Measurements from ENCODE around the gene RALGAPA2. TPM values are rescaled to one million over a fixed set of nuclear protein-coding genes. Genes with fewer than 3 reads are reported as not detected.
"Not testable (repeated sequence)": the region's sequence is repeated elsewhere in the genome, so short reads cannot be mapped to it uniquely, and the experiment has no call there.

Gene RALGAPA2
- polyA plus RNA-seq, 1 donor from 2014 or later = 5.4 TPM

GRCh38 chr20:20547876-20548266 lies 164.6 kb downstream of the RALGAPA2 start:
- H3K27ac Mint-ChIP-seq = no peak overlapping the region
- H3K4me3 Mint-ChIP-seq = no peak overlapping the region
- no peaks in the 10 kb centered on the region for H3K27me3 Mint-ChIP-seq
- H3K36me3 Mint-ChIP-seq = peaks cover 7% of the 10 kb centered on the region
- H3K4me1 Mint-ChIP-seq = peaks cover 6 to 13% (median 11%) of the 10 kb centered on the region in 3 donors
- no peaks in the 10 kb centered on the region for H3K9me3 Mint-ChIP-seq

DNA sequence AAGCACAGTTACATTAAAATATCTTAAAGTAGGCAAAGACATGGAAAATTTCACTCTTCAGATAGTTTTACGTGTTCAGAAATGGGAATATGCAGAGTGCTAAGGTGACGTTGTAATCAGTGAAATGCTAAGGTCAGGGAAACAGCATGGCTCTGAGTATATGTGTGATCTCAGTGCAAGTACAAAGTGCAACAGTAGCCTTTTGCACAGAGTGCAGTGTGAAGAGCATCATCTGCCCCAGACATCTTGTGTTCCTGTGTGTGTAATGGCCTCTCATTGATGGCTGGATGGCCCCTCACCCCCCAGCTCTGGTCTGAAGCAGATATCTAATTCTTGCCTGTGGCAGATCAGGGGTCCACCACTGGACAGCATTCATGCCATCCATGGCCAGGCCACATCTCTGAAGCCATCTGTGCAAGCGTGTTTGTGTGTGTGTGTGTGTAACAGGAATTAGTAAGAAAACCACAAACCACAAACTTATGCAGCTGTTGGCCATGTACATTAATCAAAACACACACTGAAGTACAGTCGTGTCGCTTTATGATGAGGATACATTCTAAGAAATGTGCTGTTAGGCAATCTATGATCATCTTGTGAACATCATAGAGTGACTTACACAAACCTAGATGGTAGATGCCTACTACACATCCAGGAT lies 165.1 kb downstream of the RALGAPA2 start:
- Mint-ChIP-seq H3K27me3 (no peaks in the 10 kb centered on the region), H3K4me3 (peak overlapping the region in 1 of 4 donors; percentile 10), H3K27ac (no peak overlapping the region), H3K4me1 (peaks cover 6 to 13% (median 11%) of the 10 kb centered on the region in 3 donors), H3K9me3 (no peaks in the 10 kb centered on the region), H3K36me3 (peaks cover 7% of the 10 kb centered on the region)

- no peak overlapping the region for H3K27ac Mint-ChIP-seq
- H3K36me3 Mint-ChIP-seq = peaks cover 7% of the 10 kb centered on the region
- no peaks in the 10 kb centered on the region for H3K9me3 Mint-ChIP-seq
- no peaks in the 10 kb centered on the region for H3K27me3 Mint-ChIP-seq
- peak overlapping the region in 1 of 4 donors; percentile 17 for H3K4me3 Mint-ChIP-seq
- peaks cover 6 to 13% (median 11%) of the 10 kb centered on the region in 3 donors for H3K4me1 Mint-ChIP-seq
Observed at GRCh38 chr20:20546402-20546801, 166.0 kb downstream of the RALGAPA2 start.

- peaks cover 6 to 11% (median 10%) of the 10 kb centered on the region in 3 donors for H3K4me1 Mint-ChIP-seq
- H3K4me3 Mint-ChIP-seq, H3K27ac Mint-ChIP-seq, H3K9me3 Mint-ChIP-seq, H3K27me3 Mint-ChIP-seq: not testable (repeated sequence)
- H3K36me3 Mint-ChIP-seq = peaks cover 14% of the 10 kb centered on the region
Observed at GRCh38 chr20:20543348-20543747, 169.1 kb downstream of the RALGAPA2 start.

DNA sequence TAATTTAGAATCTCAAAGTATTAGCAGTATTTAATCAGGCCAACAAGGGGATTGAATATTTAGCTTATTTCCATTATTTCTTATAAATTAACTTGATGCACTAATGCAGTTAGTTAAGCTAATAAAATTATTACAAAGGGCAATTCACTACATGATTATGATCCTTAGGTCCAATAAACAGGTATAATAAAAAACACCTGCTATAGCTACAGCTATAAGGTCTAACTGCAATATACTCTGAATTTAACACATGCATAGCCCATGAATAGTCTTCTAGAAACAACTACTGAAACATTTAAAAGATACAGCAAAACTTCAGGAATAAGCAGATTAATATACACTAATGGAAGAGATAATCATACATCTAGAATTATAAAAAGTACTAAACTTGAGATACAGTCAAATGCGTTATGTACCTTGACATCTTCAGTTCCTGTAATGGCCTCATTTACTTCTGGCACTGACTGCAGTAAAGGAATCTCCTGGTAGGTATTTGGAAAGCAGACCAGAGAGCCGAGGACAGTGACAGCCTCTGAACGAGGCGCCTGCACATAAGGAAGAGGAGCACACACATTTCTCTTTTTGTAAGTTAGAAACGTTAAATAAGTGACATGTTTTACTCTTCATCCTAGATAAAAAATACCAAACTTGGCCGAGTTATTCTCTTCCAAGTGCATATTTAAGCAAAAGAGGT lies 176.1 kb downstream of the RALGAPA2 start:
- no peak overlapping the region for H3K4me3 Mint-ChIP-seq
- H3K9me3 Mint-ChIP-seq = no peaks in the 10 kb centered on the region
- H3K36me3 Mint-ChIP-seq = peaks cover 28% of the 10 kb centered on the region
- no peak overlapping the region for H3K27ac Mint-ChIP-seq
- peaks cover 0 to 2% (median 0%) of the 10 kb centered on the region in 3 donors for H3K4me1 Mint-ChIP-seq
- H3K27me3 Mint-ChIP-seq = no peaks in the 10 kb centered on the region

DNA sequence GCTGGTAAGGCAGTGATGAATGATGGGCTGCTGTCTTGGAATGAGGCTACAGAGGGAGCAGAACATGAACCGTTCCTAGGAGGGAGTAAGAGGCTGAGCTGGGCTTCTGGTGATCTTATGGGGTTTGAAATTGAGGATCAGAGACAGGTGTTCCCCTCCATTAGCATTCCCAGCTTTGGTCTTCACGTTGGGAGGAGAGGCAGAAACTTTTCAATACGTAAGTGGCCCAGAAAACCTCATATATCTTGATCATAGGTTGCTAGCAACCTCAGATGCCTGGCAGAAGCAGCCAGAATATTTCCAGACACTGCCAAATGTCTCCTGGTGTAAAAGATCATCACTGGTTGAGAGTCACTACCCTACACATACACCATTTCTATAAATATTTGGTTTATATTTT lies 177.4 kb downstream of the RALGAPA2 start:
- Mint-ChIP-seq H3K4me1 (peaks cover 0 to 2% (median 0%) of the 10 kb centered on the region in 3 donors), H3K4me3 (no peak overlapping the region), H3K27ac (no peak overlapping the region), H3K27me3 (no peaks in the 10 kb centered on the region), H3K9me3 (no peaks in the 10 kb centered on the region), H3K36me3 (peaks cover 28% of the 10 kb centered on the region)

GRCh38 chr20:20531283-20531682 lies 181.2 kb downstream of the RALGAPA2 start:
- Mint-ChIP-seq H3K27ac (no peak overlapping the region), H3K27me3 (no peaks in the 10 kb centered on the region), H3K36me3 (peaks cover 18% of the 10 kb centered on the region), H3K9me3 (no peaks in the 10 kb centered on the region), H3K4me1 (peaks cover 0 to 2% (median 0%) of the 10 kb centered on the region in 3 donors), H3K4me3 (peak overlapping the region in 1 of 4 donors; percentile 17)

DNA sequence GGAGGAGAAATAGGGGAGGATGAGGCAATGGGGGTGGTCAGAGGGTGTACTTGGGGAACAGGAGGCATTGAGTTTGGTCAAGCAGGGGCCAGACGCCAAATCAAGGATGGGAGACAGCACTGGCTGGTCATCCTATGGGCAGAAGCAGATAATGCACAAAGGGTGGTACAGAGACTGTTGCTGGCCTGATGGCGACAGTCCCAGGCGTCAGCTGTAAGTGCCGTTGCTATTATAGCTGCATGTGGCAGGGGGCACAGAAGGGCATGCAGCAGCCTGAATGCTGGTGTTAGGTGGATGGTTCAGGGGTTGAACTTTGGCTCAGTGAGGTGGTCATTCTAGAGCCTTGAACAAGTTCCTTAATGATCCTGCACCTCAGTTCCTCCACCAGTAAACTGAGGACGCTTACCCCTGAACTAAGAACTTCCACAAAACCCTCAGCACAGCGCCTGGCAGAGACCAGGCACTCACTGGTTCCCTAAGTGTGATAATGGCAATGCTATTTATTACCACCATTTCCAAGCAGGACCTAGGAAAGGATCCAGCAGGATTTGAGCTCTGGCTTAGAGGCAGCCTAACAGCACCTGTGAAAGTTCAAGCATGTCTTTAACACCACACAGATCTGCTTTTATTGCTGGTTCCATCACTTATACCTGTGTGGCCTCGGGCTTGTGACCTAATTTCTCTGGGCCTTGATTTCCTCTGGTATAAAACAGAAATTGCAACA lies 181.9 kb downstream of the RALGAPA2 start:
- H3K4me3 Mint-ChIP-seq = no peak overlapping the region
- no peaks in the 10 kb centered on the region for H3K27me3 Mint-ChIP-seq
- H3K9me3 Mint-ChIP-seq = no peaks in the 10 kb centered on the region
- H3K27ac Mint-ChIP-seq = no peak overlapping the region
- peaks cover 0 to 2% (median 0%) of the 10 kb centered on the region in 3 donors for H3K4me1 Mint-ChIP-seq
- H3K36me3 Mint-ChIP-seq = peaks cover 16% of the 10 kb centered on the region

GRCh38 chr20:20529597-20529996 lies 182.8 kb downstream of the RALGAPA2 start:
- peaks cover 14% of the 10 kb centered on the region for H3K36me3 Mint-ChIP-seq
- H3K4me1 Mint-ChIP-seq = peaks cover 0 to 2% (median 0%) of the 10 kb centered on the region in 3 donors
- no peaks in the 10 kb centered on the region for H3K9me3 Mint-ChIP-seq
- no peak overlapping the region for H3K27ac Mint-ChIP-seq
- H3K27me3 Mint-ChIP-seq = no peaks in the 10 kb centered on the region
- H3K4me3 Mint-ChIP-seq = no peak overlapping the region

DNA sequence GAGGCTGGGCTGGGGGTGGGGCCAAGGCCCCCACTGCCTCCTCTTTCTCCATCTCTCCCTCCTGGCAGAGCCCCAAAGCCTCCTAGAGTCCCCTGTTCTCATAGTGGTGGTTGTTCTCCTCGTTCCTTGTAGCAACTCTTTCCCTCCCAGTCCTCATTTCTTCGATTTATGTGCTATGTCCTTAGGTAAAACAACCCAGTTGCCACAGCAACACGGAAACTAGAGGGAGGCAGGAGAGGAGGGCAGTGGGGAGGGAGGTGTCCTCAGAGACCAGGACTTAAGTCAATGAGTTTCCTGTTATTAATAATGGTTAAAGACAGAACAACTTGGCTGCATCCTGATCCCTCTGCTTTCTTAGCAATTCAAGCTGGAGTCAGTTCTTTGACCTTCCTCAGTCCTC lies 183.6 kb downstream of the RALGAPA2 start:
- H3K9me3 Mint-ChIP-seq = no peaks in the 10 kb centered on the region
- H3K36me3 Mint-ChIP-seq = peaks cover 14% of the 10 kb centered on the region
- no peak overlapping the region for H3K4me3 Mint-ChIP-seq
- peaks cover 0 to 2% (median 0%) of the 10 kb centered on the region in 3 donors for H3K4me1 Mint-ChIP-seq
- H3K27ac Mint-ChIP-seq = no peak overlapping the region
- no peaks in the 10 kb centered on the region for H3K27me3 Mint-ChIP-seq

DNA sequence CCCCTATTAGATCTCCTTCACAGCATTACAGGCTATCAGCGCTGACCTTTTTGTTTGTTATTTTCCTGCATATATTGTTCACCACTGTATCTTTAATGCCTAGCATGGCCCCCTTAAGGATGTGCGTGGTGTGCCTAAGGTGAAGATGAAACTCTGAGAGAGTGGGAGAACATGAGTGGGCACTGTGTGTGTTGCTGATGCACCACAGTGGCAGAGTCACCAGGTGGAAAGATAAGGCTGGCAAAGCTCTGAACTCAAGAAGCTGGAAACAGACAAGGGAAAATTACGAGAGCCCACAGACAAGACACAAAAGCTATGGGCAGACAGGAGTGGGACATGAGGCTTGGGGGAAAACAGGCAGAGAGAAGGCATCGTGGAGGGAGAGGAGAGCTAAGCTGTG lies 184.8 kb downstream of the RALGAPA2 start:
- H3K36me3 Mint-ChIP-seq = peaks cover 12% of the 10 kb centered on the region
- H3K4me1 Mint-ChIP-seq = peaks cover 0 to 1% (median 0%) of the 10 kb centered on the region in 3 donors
- H3K9me3 Mint-ChIP-seq = no peaks in the 10 kb centered on the region
- no peak overlapping the region for H3K4me3 Mint-ChIP-seq
- no peaks in the 10 kb centered on the region for H3K27me3 Mint-ChIP-seq
- peak overlapping the region in 1 of 3 donors; percentile 36 for H3K27ac Mint-ChIP-seq

DNA sequence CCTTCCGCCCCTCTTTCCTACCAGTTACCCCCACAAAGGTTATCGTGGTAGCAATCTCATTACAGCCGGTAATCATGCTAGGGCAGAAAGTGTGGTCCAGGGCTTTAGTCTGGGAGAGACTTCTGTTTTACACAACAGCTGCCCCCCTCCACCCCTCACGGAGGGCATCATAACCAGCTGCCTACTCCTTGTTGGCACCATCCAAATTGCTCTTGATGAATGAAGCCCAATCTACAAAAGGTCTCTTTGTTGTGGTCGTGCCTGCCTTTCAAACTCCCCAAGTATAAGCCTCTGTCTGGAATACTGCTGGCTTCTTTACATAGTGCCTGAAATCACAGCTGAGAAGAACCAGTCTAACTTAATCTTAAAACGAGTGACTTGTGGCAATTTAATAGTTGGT lies 186.7 kb downstream of the RALGAPA2 start:
- peaks cover 10% of the 10 kb centered on the region for H3K36me3 Mint-ChIP-seq
- peaks cover 0 to 2% (median 0%) of the 10 kb centered on the region in 3 donors for H3K9me3 Mint-ChIP-seq
- H3K27ac Mint-ChIP-seq = peak overlapping the region in 1 of 3 donors; percentile 43
- H3K4me3 Mint-ChIP-seq = no peak overlapping the region
- H3K27me3 Mint-ChIP-seq = no peaks in the 10 kb centered on the region
- H3K4me1 Mint-ChIP-seq = peaks cover 0 to 1% (median 0%) of the 10 kb centered on the region in 3 donors

GRCh38 chr20:20525214-20525613 lies 187.2 kb downstream of the RALGAPA2 start:
- Mint-ChIP-seq H3K27ac (peak overlapping the region in 1 of 3 donors; percentile 43), H3K27me3 (no peaks in the 10 kb centered on the region), H3K9me3 (peaks cover 0 to 2% (median 0%) of the 10 kb centered on the region in 3 donors), H3K4me1 (peaks cover 0 to 1% (median 0%) of the 10 kb centered on the region in 3 donors), H3K4me3 (no peak overlapping the region), H3K36me3 (peaks cover 15% of the 10 kb centered on the region)

DNA sequence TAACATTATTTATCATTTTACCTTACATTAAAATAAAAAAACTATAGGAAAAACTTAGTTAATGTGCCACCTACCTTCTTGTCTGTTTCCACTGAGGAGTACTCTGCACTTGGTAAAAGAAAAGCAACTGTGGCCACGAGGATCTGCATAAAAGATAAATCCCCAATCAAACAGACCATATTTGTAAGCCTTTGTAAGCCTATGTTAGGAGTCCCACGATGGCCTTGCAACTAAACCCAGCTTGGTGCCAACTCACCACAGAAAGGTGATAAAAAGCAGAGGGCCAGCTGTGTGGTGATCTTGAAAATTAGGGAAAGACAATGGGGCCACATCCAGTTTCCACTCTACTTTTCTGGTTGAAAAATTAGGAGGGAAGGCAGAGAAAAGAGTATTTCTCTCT lies 187.7 kb downstream of the RALGAPA2 start:
- H3K9me3 Mint-ChIP-seq = peaks cover 0 to 2% (median 0%) of the 10 kb centered on the region in 3 donors
- no peaks in the 10 kb centered on the region for H3K27me3 Mint-ChIP-seq
- H3K4me3 Mint-ChIP-seq = no peak overlapping the region
- peaks cover 18% of the 10 kb centered on the region for H3K36me3 Mint-ChIP-seq
- H3K27ac Mint-ChIP-seq = no peak overlapping the region
- peaks cover 0 to 1% (median 0%) of the 10 kb centered on the region in 3 donors for H3K4me1 Mint-ChIP-seq

DNA sequence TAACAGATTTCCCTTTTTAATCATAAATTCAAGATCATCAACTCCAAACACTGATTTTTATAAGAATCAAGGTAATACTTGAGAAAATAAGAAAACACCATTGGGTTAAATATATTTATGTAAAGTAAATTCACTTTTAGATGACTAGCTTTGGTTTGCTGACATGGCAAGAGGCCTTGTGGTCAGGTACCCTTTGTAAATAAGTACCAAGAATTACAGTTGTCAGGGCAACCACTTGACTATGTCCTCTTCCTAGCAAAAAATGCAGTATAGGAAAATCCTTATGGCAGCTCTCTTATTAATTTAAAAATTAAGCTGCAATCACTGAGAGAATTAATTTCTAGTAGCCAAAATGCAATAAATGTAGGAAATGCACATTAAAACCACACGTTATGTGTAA lies 190.7 kb downstream of the RALGAPA2 start:
- H3K4me3 Mint-ChIP-seq = no peak overlapping the region
- H3K27ac Mint-ChIP-seq = no peak overlapping the region
- H3K27me3 Mint-ChIP-seq = no peaks in the 10 kb centered on the region
- peaks cover 0 to 2% (median 0%) of the 10 kb centered on the region in 3 donors for H3K9me3 Mint-ChIP-seq
- peaks cover 19% of the 10 kb centered on the region for H3K36me3 Mint-ChIP-seq
- peaks cover 0 to 1% (median 0%) of the 10 kb centered on the region in 3 donors for H3K4me1 Mint-ChIP-seq

Data from IgD-negative memory B cell (primary cell).